HUDEP-2 (cell line): ENCODE results near the gene ZFYVE27.

Experiments
- DNase-seq, 76 experiments: peaks; one replicate each; lab custom pipeline; 2025; ENCODE audit not compliant: unreplicated experiment in 76 of 76; lab: John Stamatoyannopoulos, UW

The ZFYVE27 gene

GRCh38 chr10:97785231-97785630 lies 48.3 kb downstream of the ZFYVE27 start:
- no peak for DNase-seq

GRCh38 chr10:97785731-97786130 lies 48.8 kb downstream of the ZFYVE27 start:
- DNase-seq: no peak

- peak in 75 of 76 experiments; percentile 42 to 96 (median 82) for DNase-seq
Measured at GRCh38 chr10:97788552-97789442, 51.9 kb downstream of the ZFYVE27 start.

- no peak for DNase-seq
Measured at GRCh38 chr10:97789770-97790397, 53.0 kb downstream of the ZFYVE27 start.

GRCh38 chr10:97791824-97792721 lies 55.1 kb downstream of the ZFYVE27 start:
- peak in 50 of 76 experiments; percentile 3 to 63 (median 38) for DNase-seq

GRCh38 chr10:97795886-97796285 lies 59.0 kb downstream of the ZFYVE27 start:
- no peak for DNase-seq

GRCh38 chr10:97796651-97797050 lies 59.7 kb downstream of the ZFYVE27 start:
- DNase-seq: peak in 3 of 76 experiments; percentile 3 to 20 (median 17)

GRCh38 chr10:97798958-97799610 lies 62.2 kb downstream of the ZFYVE27 start:
- DNase-seq: no peak

GRCh38 chr10:97800474-97800873 lies 63.5 kb downstream of the ZFYVE27 start:
- no peak for DNase-seq

GRCh38 chr10:97801422-97801821 lies 64.5 kb downstream of the ZFYVE27 start:
- DNase-seq: no peak

GRCh38 chr10:97805096-97805884 lies 68.4 kb downstream of the ZFYVE27 start:
- DNase-seq: no peak

GRCh38 chr10:97805949-97806348 lies 69.0 kb downstream of the ZFYVE27 start:
- no peak for DNase-seq

GRCh38 chr10:97810446-97810845 lies 73.5 kb downstream of the ZFYVE27 start:
- no peak for DNase-seq
